Adipocyte (in vitro differentiated cells): ENCODE results near the gene UNC5B.

Source experiments
- DNase-seq: peaks from one replicate; pipeline ENCODE4 v3.0.0-alpha.2; 2015; ENCODE audit warnings: low read depth
- H3K27me3 ChIP-seq: replicated peaks from 2 replicates; pipeline ENCODE4 v1.7.0; 2013; ENCODE audit warnings: mild to moderate bottlenecking, low read length, moderate library complexity; ENCODE audit not compliant: control insufficient read depth, insufficient read depth
- H3K36me3 ChIP-seq: 2 replicates; pipeline ENCODE4 v1.7.0; 2013; ENCODE audit warnings: low read length, mild to moderate bottlenecking, moderate library complexity; ENCODE audit not compliant: control insufficient read depth, insufficient read depth, severe bottlenecking
- H3K4me1 ChIP-seq: 2 replicates; pipeline ENCODE4 v1.7.0; 2013; ENCODE audit warnings: mild to moderate bottlenecking, low read length, moderate library complexity; ENCODE audit not compliant: control insufficient read depth, insufficient read depth
- H3K4me3 ChIP-seq: 2 replicates; pipeline ENCODE4 v1.7.0; 2013; ENCODE audit warnings: mild to moderate bottlenecking, low read length, moderate library complexity
- H3K9ac ChIP-seq: 2 replicates; pipeline ENCODE4 v1.7.0; 2013; ENCODE audit warnings: mild to moderate bottlenecking, low read length, moderate library complexity
- H3K9me3 ChIP-seq: 2 replicates; pipeline ENCODE4 v1.7.0; 2013; ENCODE audit warnings: mild to moderate bottlenecking, low read length, moderate library complexity; ENCODE audit not compliant: control insufficient read depth

UNC5B gene

DNA sequence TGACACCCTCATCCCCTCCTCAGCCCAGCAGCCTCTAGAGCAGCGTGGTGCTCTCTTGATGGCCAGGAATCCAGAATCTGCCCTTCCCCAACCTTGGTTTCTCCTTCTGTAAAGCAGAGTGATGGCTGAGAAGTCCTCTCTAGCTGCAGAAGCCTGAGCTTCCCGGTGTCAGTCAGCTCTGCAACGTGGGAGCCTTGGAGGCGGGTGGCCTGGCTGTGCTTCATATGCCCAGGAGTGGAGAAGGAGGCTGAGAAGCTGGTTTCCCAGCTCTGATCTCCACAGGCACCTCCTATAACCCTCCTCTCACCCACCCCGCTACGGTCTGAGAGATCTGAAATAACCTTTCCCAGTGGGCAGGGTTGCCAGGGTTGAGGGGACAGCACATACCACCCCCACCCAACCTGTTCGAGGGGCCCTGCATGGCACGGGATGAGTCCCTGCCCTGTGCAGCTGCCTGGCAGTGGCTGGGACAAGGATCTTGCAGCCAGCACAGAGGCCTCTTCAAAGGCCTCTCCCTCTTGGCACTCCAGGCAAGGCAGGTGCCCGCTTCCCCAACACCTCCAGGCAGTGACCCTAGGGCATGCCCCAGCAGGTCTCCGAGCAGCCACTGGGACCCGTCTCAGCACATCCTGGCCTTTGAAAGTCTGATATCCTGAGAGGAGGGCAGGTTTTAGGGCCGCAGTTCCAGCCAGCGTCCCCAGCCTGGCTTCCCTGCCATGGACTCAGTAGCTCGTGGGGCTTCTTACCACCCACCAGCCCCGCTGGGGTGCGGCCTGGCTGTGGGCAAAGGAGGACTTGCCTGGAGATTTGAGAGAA, 88.4 kb downstream of the UNC5B start:
- H3K9ac ChIP-seq, result no peak overlapping the region
- H3K4me1 ChIP-seq, result peaks cover 6% of the 10 kb centered on the region
- no peak for DNase-seq
- no peaks in the 10 kb centered on the region for H3K9me3 ChIP-seq
- no peak overlapping the region for H3K4me3 ChIP-seq
- no peaks in the 10 kb centered on the region for H3K27me3 ChIP-seq
- H3K36me3 ChIP-seq, result peaks cover 14% of the 10 kb centered on the region

DNA sequence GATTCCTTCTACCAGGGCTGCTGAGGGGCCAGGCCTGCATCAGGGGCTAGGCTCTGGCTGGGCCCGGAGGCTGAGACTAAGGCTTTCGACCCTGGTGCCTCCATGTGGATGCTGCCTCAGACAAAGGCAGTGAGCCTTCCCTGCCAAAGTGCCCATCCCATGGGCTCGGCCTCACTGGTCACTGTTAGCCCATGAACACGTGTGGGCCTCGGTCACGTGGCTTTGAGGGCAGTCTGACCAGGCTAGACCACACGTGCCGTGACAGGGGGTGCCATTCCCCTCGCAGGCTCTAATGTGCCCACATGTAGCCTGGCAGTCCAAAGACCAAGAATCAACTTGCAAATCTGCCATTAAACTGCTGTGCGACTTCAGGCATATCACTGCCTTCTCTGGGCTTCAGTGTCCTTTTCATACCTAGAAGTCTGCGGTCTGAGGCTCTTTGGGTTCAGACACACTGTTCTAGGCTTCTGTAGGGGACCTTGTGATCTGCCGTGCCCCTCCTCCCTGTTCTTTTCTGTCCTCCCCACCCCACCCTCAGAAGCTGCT, 89.1 kb downstream of the UNC5B start:
- Histone ChIP-seq H3K4me3 (no peak overlapping the region), H3K36me3 (peaks cover 12% of the 10 kb centered on the region), H3K27me3 (no peaks in the 10 kb centered on the region), H3K9ac (no peak overlapping the region), H3K9me3 (no peaks in the 10 kb centered on the region), H3K4me1 (peaks cover 6% of the 10 kb centered on the region)
- no peak for DNase-seq

DNA sequence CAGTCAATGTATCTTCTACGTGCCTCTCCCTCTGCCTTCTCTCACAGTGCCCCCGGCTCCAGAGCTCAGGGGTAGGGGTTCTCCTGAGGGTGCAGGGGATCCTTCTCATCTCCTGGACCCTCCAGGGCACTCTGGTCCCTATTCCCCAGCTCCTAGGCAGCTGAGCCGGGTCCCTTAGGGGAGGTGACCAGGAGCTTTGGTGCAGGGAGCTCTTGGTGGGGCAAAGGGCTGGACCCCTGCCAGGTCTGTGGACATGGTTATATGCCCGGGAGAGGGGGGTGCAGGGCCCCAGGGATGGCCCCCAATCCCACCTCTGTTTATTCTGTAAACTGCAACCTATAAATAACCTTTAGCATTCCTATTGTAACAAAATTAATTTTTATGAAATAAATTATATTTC, 90.1 kb downstream of the UNC5B start:
- H3K4me1 ChIP-seq, result peaks cover 8% of the 10 kb centered on the region
- no peak overlapping the region for H3K9ac ChIP-seq
- H3K9me3 ChIP-seq, result no peaks in the 10 kb centered on the region
- peaks cover 10% of the 10 kb centered on the region for H3K36me3 ChIP-seq
- DNase-seq, result no peak
- H3K4me3 ChIP-seq, result no peak overlapping the region
- H3K27me3 ChIP-seq, result no peaks in the 10 kb centered on the region

DNA sequence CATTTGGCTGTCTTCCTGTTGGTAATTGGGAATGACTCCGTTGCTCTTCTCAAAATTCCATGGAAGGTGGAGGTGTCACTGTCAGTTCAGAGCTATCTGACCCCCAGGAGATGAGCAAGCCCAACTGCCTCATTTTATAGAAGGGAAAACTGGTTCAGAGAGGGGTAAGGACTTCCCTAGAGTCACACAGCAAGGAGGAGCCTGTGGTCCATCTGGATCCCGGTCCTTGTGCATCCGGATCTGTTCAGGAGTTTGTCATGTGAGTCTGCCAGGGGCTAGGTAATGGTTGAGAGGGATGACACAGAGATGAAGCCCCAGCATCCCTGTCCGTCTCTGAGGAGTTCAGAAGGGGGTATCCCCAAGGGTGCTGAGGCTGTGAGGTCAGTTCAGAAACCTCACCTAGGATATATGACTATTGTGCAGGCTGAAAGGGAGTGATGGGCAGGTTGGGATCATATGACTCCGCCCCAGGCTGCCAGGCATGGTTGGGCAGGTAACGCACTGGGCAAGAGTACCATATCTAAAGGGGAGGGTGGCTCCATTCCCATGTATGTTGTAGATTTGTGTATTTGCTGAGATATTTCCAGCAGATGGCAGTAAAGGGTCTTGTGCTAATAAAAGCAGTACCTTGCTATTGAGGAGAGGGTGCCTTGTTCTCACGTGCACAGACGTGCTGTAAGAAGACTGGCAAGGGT, 90.7 kb downstream of the UNC5B start:
- H3K4me1 ChIP-seq, result peaks cover 13% of the 10 kb centered on the region
- peak; percentile 67 for DNase-seq
- H3K9ac ChIP-seq, result no peak overlapping the region
- H3K9me3 ChIP-seq, result no peaks in the 10 kb centered on the region
- peaks cover 10% of the 10 kb centered on the region for H3K36me3 ChIP-seq
- no peaks in the 10 kb centered on the region for H3K27me3 ChIP-seq
- H3K4me3 ChIP-seq, result no peak overlapping the region

DNA sequence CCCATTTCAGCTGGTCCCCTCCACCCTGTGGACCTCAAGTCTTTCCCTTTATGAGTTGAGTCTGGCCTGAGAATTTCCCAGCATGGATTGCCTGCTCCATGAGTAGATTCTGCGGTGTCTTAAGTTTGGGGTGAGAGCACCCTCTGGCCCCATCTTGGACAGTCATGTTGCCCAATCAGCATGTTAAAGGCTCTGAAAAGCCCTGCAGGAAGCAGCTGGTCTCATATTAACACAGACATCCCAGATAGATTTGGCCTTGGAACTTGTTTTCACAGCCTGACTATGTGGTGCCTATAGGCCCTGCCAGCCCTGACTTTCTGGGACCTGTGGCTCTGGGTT, 91.2 kb downstream of the UNC5B start:
- no peak overlapping the region for H3K4me3 ChIP-seq
- H3K9ac ChIP-seq, result no peak overlapping the region
- DNase-seq, result no peak
- no peaks in the 10 kb centered on the region for H3K27me3 ChIP-seq
- peaks cover 16% of the 10 kb centered on the region for H3K4me1 ChIP-seq
- peaks cover 6% of the 10 kb centered on the region for H3K36me3 ChIP-seq
- no peaks in the 10 kb centered on the region for H3K9me3 ChIP-seq

DNA sequence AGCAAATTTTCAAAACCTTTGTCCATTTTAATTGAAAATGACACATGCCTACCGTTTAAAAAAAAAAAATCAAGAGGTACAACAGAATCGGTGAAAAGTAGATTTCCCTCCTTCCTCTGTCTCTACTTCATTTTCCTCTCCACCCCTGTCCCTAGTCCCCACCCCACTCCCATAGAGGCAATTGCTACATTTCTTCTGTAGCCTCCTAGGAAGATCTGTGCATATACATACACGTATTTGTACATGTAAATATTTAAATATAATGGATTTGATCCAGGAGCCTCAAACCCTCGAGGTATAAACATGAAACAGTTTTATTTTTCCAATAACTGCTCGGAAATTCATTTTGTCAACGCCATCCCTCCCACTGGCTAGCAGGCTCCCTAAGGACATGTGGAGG, 92.5 kb downstream of the UNC5B start:
- Histone ChIP-seq H3K27me3 (no peaks in the 10 kb centered on the region), H3K4me3 (no peak overlapping the region), H3K9me3 (no peaks in the 10 kb centered on the region), H3K9ac (no peak overlapping the region), H3K4me1 (peaks cover 16% of the 10 kb centered on the region), H3K36me3 (no peaks in the 10 kb centered on the region)
- DNase-seq, result no peak

DNA sequence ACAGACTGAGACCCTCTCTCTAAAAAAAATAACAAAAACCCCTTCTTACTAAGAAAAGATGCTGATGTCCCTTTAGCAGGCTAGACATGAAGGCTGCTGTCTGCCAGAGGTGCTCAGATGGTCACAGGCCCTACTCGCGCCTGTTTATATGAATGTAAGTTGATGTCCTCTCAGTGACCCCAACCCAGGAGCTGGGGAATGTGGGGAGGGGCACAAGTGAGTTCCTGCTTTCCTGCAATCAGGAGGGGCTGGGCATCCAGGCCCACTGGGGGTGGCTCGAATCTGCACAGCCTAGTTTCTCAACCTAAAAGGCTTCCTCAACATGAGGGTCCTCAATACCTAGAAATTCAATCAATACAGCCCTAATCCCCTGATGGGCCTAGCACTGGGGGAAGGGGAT, 94.6 kb downstream of the UNC5B start:
- Histone ChIP-seq H3K9me3 (peaks cover 4% of the 10 kb centered on the region), H3K27me3 (no peaks in the 10 kb centered on the region), H3K9ac (no peak overlapping the region), H3K4me1 (peaks cover 15% of the 10 kb centered on the region), H3K36me3 (no peaks in the 10 kb centered on the region), H3K4me3 (no peak overlapping the region)
- no peak for DNase-seq

DNA sequence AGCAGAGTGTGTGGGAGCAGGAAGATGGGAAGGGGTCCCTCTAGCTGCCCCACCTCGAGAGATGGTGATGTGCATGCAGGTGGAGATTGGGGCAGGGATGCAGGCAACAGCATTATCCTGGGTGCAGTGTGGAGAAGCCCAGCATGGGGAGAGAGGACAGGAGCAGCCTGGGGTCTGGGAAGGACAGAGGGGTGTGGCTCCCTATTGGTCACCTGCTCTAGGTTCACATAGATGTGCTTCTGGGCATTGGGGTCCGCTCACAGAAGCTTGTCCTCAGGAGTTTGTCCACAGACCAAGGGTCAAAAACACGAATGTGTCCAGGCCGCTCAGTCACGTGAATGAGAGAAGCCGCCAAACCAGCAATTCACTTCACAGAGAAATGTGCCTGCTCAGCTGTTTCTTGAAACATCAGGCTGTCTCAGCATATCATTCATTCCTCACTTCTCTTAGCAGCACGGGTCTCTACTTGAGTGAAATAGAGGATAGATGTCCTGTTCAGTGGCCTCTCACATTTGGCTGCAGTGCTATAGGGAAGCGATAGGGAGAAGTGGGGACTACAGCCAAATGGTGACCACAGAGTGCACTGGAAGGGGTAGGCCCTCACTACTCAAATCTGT, 95.2 kb downstream of the UNC5B start:
- Histone ChIP-seq H3K9ac (no peak overlapping the region), H3K4me1 (peaks cover 11% of the 10 kb centered on the region), H3K9me3 (peaks cover 5% of the 10 kb centered on the region), H3K27me3 (no peaks in the 10 kb centered on the region), H3K4me3 (no peak overlapping the region), H3K36me3 (no peaks in the 10 kb centered on the region)
- no peak for DNase-seq

DNA sequence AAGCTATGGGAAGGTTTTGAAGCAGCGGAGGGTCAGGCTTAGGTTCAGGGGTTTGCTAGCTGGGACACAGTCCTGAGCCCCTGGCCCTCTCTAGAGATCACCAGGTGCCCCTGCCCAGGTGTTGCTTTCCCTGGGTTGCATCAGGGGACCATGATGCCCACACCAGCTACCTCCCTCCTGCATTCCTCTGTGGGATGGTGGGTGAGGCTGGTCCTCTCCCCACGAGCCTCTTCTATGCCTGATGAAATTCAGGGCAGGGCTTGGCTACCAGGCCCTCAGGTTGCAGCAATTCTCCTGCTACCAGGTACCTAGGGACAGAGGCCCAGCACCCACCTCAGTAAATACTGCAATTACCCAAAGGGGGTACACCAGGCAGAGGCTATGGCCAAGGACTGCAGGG, 95.9 kb downstream of the UNC5B start:
- Histone ChIP-seq H3K9ac (no peak overlapping the region), H3K4me3 (no peak overlapping the region), H3K27me3 (no peaks in the 10 kb centered on the region), H3K9me3 (peaks cover 5% of the 10 kb centered on the region), H3K4me1 (peaks cover 18% of the 10 kb centered on the region), H3K36me3 (no peaks in the 10 kb centered on the region)
- DNase-seq, result no peak

DNA sequence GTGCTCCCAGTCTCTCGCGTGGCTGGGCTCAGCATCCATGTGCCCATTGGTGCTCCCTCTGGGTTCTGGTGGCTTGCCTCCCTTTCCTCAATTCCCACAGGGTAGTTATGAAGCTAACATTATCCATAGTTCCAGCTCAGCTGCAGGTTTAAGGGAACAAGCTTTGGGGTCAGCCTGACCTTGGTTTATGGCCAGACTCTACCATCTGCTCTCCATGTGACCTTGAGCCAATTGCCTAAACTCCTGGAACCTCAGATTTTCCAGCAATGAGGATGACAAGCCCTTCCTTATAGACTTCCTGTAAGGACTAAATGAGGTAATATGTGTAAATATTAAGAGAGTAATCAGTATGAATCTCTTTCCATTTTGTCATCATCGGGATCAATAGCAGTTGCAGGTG, 96.6 kb downstream of the UNC5B start:
- no peak for DNase-seq
- no peak overlapping the region for H3K4me3 ChIP-seq
- H3K36me3 ChIP-seq, result no peaks in the 10 kb centered on the region
- peaks cover 5% of the 10 kb centered on the region for H3K9me3 ChIP-seq
- peaks cover 25% of the 10 kb centered on the region for H3K4me1 ChIP-seq
- H3K9ac ChIP-seq, result no peak overlapping the region
- H3K27me3 ChIP-seq, result no peaks in the 10 kb centered on the region

DNA sequence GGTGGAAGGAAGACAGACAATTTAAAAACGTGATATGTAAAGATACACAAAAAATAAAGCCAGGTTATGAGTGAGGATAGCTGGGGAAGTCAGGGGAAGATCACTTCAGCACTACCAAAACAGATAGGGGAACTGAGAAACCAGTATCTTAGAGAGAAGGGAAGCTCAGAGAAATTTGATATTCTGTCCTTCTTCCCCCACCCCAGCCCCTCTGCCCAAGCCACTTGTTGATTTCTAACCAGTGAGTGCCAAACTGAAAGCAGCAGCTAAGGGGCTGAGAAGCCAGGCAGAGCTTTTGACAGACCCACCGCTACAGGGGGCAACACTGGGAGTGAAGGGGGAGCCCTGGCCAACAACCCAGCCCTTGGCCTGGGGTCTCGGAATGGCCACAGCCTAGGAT, 97.5 kb downstream of the UNC5B start:
- no peaks in the 10 kb centered on the region for H3K36me3 ChIP-seq
- no peak overlapping the region for H3K9ac ChIP-seq
- no peak for DNase-seq
- H3K4me1 ChIP-seq, result peaks cover 31% of the 10 kb centered on the region
- H3K4me3 ChIP-seq, result no peak overlapping the region
- H3K27me3 ChIP-seq, result no peaks in the 10 kb centered on the region
- H3K9me3 ChIP-seq, result peaks cover 5% of the 10 kb centered on the region
